Measurements from ENCODE around the gene AP3B1. TPM values are rescaled to one million over a fixed set of nuclear protein-coding genes. Genes with fewer than 3 reads are reported as not detected.

The AP3B1 gene
- total and polyA plus RNA-seq, 4 donors: 26.4 to 50.4 (median 33.3) TPM

GRCh38 chr5:78046006-78046405 lies 248.5 kb downstream of the AP3B1 start:
- WGBS, 2 donors: 98% methylated on average over 9 of the region's 9 CpGs
- H3K36me3 ChIP-seq (ENCODE audit: control insufficient read depth in 4 of 4, insufficient read depth in 4 of 4, low read length in 4 of 4): peaks cover 0 to 3% (median 2%) of the 10 kb centered on the region in 4 donors
- TF ChIP-seq CTCF (IDR thresholded peaks at IDR 0.05; ENCODE audit: control extremely low read depth, extremely low read depth): no peak
- no peak overlapping the region for H3K4me3 ChIP-seq
- no peak overlapping the region for H3K9ac ChIP-seq (ENCODE audit: insufficient read depth in 1 of 2, low read length in 2 of 2)
- no peaks in the 10 kb centered on the region for H3K4me1 ChIP-seq (ENCODE audit: control insufficient read depth in 5 of 5, insufficient read depth in 5 of 5, low read length in 5 of 5)
- no peak overlapping the region for H3K27ac ChIP-seq (ENCODE audit: low read depth in 1 of 2, low read length in 1 of 2)
- no peaks in the 10 kb centered on the region for H3K27me3 ChIP-seq (ENCODE audit: control insufficient read depth in 3 of 3, insufficient read depth in 3 of 3, low read length in 2 of 3)
- DNase-seq: no peak
- peaks cover 0 to 1% (median 0%) of the 10 kb centered on the region in 4 donors for H3K9me3 ChIP-seq (ENCODE audit: control insufficient read depth in 4 of 4, insufficient read depth in 3 of 4, low read length in 3 of 4)
- no peak for ATAC-seq (ENCODE audit: insufficient read depth, low FRiP score)

- no peaks in the 10 kb centered on the region for H3K27me3 ChIP-seq (ENCODE audit: control insufficient read depth in 3 of 3, insufficient read depth in 3 of 3, low read length in 2 of 3)
- H3K9me3 ChIP-seq (ENCODE audit: control insufficient read depth in 4 of 4, insufficient read depth in 3 of 4, low read length in 3 of 4): no peaks in the 10 kb centered on the region
- DNase-seq (no peak), ATAC-seq (ENCODE audit: insufficient read depth, low FRiP score) (no peak)
- no peaks in the 10 kb centered on the region for H3K4me1 ChIP-seq (ENCODE audit: control insufficient read depth in 5 of 5, insufficient read depth in 5 of 5, low read length in 5 of 5)
- no peak overlapping the region for H3K27ac ChIP-seq (ENCODE audit: low read depth in 1 of 2, low read length in 1 of 2)
- no peak for TF ChIP-seq CTCF (IDR thresholded peaks at IDR 0.05; ENCODE audit: control extremely low read depth, extremely low read depth)
- H3K36me3 ChIP-seq (ENCODE audit: control insufficient read depth in 4 of 4, insufficient read depth in 4 of 4, low read length in 4 of 4): peaks cover 0 to 7% (median 5%) of the 10 kb centered on the region in 4 donors
- WGBS, 2 donors: 97 to 98% methylated on average over 5 of the region's 5 CpGs
- H3K4me3 ChIP-seq: no peak overlapping the region
- no peak overlapping the region for H3K9ac ChIP-seq (ENCODE audit: insufficient read depth in 1 of 2, low read length in 2 of 2)
Measured at GRCh38 chr5:78041805-78042204, 252.7 kb downstream of the AP3B1 start.

- Histone ChIP-seq H3K4me3 (no peak overlapping the region), H3K9ac (ENCODE audit: insufficient read depth in 1 of 2, low read length in 2 of 2) (no peak overlapping the region), H3K27ac (ENCODE audit: low read depth in 1 of 2, low read length in 1 of 2) (no peak overlapping the region), H3K36me3 (ENCODE audit: control insufficient read depth in 4 of 4, insufficient read depth in 4 of 4, low read length in 4 of 4) (peaks cover 0 to 3% (median 0%) of the 10 kb centered on the region in 4 donors), H3K9me3 (ENCODE audit: control insufficient read depth in 4 of 4, insufficient read depth in 3 of 4, low read length in 3 of 4) (no peaks in the 10 kb centered on the region), H3K4me1 (ENCODE audit: control insufficient read depth in 5 of 5, insufficient read depth in 5 of 5, low read length in 5 of 5) (no peaks in the 10 kb centered on the region), H3K27me3 (ENCODE audit: control insufficient read depth in 3 of 3, insufficient read depth in 3 of 3, low read length in 2 of 3) (no peaks in the 10 kb centered on the region)
- 91 to 97% methylated on average over 2 of the region's 2 CpGs for WGBS, 2 donors
- no peak for TF ChIP-seq CTCF (IDR thresholded peaks at IDR 0.05; ENCODE audit: control extremely low read depth, extremely low read depth)
- no peak for DNase-seq
- ATAC-seq (ENCODE audit: insufficient read depth, low FRiP score): no peak
Measured at GRCh38 chr5:78025540-78025939, 269.0 kb downstream of the AP3B1 start.

GRCh38 chr5:78019744-78020143 lies 274.8 kb downstream of the AP3B1 start:
- no peak for TF ChIP-seq CTCF (IDR thresholded peaks at IDR 0.05; ENCODE audit: control extremely low read depth, extremely low read depth)
- no peaks in the 10 kb centered on the region for H3K9me3 ChIP-seq (ENCODE audit: control insufficient read depth in 4 of 4, insufficient read depth in 3 of 4, low read length in 3 of 4)
- DNase-seq: no peak
- H3K27ac ChIP-seq (ENCODE audit: low read depth in 1 of 2, low read length in 1 of 2): no peak overlapping the region
- H3K4me3 ChIP-seq: no peak overlapping the region
- 93 to 95% methylated on average over 5 of the region's 5 CpGs for WGBS, 2 donors
- H3K36me3 ChIP-seq (ENCODE audit: control insufficient read depth in 4 of 4, insufficient read depth in 4 of 4, low read length in 4 of 4): peaks cover 0 to 3% (median under 1%) of the 10 kb centered on the region in 4 donors
- H3K4me1 ChIP-seq (ENCODE audit: control insufficient read depth in 5 of 5, insufficient read depth in 5 of 5, low read length in 5 of 5): peaks cover 0 to 14% (median 0%) of the 10 kb centered on the region in 5 donors
- ATAC-seq (ENCODE audit: insufficient read depth, low FRiP score): no peak
- H3K9ac ChIP-seq (ENCODE audit: insufficient read depth in 1 of 2, low read length in 2 of 2): no peak overlapping the region
- H3K27me3 ChIP-seq (ENCODE audit: control insufficient read depth in 3 of 3, insufficient read depth in 3 of 3, low read length in 2 of 3): no peaks in the 10 kb centered on the region
